Measurements from ENCODE around the gene TBCEL. TPM values are rescaled to one million over a fixed set of nuclear protein-coding genes. Genes with fewer than 3 reads are reported as not detected.
A peak's percentile ranks its signal among the peaks of the same experiment; 100 is the strongest.

The TBCEL gene
- total RNA-seq, 1 experiment from 2014 or later, result 18.3 TPM

- no peak for DNase-seq (ENCODE audit: low read depth)
- in situ Hi-C loops (cut with HindIII; ENCODE audit: low pct_unique_long_range_greater_than_20kb, low sequenced_read_pairs), result no loop called here
Observed at GRCh38 chr11:121086866-121087265, 63.0 kb downstream of the TBCEL start.

GRCh38 chr11:121089566-121089965 is 65.7 kb downstream of the TBCEL start:
- no peak for DNase-seq (ENCODE audit: low read depth)
- in situ Hi-C loops (cut with HindIII; ENCODE audit: low pct_unique_long_range_greater_than_20kb, low sequenced_read_pairs), result no loop called here

- DNase-seq (ENCODE audit: low read depth), result no peak
- in situ Hi-C loops (cut with HindIII; ENCODE audit: low pct_unique_long_range_greater_than_20kb, low sequenced_read_pairs), result no loop called here
Observed at GRCh38 chr11:121090145-121090721, 66.3 kb downstream of the TBCEL start.

DNA sequence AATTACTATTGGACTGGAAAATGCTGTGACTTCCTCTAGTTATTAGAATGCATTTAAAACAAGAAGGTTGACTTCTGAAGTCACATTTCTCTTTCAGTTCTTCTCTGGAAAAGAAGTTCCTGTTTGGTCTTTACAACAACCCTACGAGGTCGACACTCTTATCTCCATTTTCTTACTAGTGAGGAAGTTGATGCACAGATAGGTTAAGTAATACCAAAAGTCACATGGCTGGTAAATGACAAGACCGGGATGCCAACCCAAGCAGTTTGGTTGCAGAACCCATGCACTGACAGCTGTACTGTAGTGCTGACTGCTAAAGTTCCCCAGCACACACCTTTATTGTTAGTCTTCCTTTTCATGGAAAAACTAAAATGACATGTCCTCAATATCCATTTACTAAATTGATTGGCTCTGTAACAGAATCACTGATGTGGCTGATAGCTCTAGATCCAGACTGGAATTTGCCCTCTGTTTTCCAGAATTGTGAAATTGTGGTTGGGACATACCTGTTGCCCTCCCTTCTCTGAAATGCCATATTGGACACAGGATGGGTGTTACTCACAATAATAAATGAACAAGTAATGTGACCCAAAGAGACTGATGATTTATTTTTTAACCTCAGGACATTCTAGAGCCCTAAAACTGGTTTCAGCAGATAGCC is 67.7 kb downstream of the TBCEL start:
- in situ Hi-C loops (cut with HindIII; ENCODE audit: low pct_unique_long_range_greater_than_20kb, low sequenced_read_pairs), result no loop called here
- DNase-seq (ENCODE audit: low read depth), result no peak

DNA sequence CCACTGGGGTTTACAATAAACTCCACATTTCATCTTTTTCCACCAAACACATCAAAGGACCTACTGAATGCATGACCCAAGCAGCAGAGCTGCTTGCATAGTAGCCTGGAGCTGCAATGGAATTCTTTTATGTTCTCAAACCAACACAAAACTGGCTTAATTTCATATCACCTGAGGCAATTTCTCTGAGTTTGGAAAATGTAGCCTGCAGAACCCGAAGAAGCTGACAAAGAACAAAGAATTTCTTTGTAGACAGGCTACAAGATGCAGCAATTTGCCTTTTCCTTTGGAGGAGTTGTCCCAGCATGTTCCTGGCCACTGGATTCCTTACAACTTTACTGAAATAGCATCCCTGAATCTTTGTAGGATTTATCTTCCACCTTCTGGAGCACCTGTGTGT is 71.7 kb downstream of the TBCEL start:
- in situ Hi-C loops (cut with HindIII; ENCODE audit: low pct_unique_long_range_greater_than_20kb, low sequenced_read_pairs), result no loop called here
- no peak for DNase-seq (ENCODE audit: low read depth)

- in situ Hi-C loops (cut with HindIII; ENCODE audit: low pct_unique_long_range_greater_than_20kb, low sequenced_read_pairs), result no loop called here
- no peak for DNase-seq (ENCODE audit: low read depth)
Observed at GRCh38 chr11:121099364-121099763, 75.5 kb downstream of the TBCEL start.

- DNase-seq (ENCODE audit: low read depth), result no peak
- in situ Hi-C loops (cut with HindIII; ENCODE audit: low pct_unique_long_range_greater_than_20kb, low sequenced_read_pairs), result no loop called here
Observed at GRCh38 chr11:121099885-121100284, 76.0 kb downstream of the TBCEL start.

DNA sequence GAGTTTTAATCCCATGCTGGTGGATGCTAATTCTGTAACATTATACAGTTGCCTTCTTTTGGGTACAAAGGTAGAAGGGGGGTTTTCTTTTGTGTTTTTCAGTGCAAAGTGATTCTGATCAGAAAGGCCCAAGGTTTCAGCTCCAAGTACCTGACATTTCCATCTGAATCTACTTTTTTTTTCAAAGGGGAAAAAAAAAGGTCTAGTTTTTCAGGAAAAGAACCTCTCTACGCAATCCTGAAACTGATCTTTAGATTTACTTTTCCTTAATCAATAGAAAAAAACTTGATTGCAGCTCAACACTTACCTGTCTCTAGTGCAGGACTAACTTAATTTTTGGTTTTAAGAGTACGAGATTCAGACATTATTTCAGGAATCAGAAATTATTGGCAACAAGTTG is 77.0 kb downstream of the TBCEL start, which contains the start of gene TECTA:
Gene TECTA (plus strand): TSS at position 301 of the 400 bp plus-strand sequence. CDS start 1,423 bp downstream, outside the sequence.
- in situ Hi-C loops (cut with HindIII; ENCODE audit: low pct_unique_long_range_greater_than_20kb, low sequenced_read_pairs), result no loop called here

GRCh38 chr11:121104312-121104762 is 80.4 kb downstream of the TBCEL start:
- in situ Hi-C loops (cut with HindIII; ENCODE audit: low pct_unique_long_range_greater_than_20kb, low sequenced_read_pairs), result no loop called here
- no peak for DNase-seq (ENCODE audit: low read depth)

More for the DNA sequence above, 77.0 kb downstream of the TBCEL start, which contains the start of gene TECTA:
- DNase-seq (ENCODE audit: low read depth), result no peak

GRCh38 chr11:121105063-121105480 is 81.2 kb downstream of the TBCEL start:
- in situ Hi-C loops (cut with HindIII; ENCODE audit: low pct_unique_long_range_greater_than_20kb, low sequenced_read_pairs), result no loop called here
- no peak for DNase-seq (ENCODE audit: low read depth)

DNA sequence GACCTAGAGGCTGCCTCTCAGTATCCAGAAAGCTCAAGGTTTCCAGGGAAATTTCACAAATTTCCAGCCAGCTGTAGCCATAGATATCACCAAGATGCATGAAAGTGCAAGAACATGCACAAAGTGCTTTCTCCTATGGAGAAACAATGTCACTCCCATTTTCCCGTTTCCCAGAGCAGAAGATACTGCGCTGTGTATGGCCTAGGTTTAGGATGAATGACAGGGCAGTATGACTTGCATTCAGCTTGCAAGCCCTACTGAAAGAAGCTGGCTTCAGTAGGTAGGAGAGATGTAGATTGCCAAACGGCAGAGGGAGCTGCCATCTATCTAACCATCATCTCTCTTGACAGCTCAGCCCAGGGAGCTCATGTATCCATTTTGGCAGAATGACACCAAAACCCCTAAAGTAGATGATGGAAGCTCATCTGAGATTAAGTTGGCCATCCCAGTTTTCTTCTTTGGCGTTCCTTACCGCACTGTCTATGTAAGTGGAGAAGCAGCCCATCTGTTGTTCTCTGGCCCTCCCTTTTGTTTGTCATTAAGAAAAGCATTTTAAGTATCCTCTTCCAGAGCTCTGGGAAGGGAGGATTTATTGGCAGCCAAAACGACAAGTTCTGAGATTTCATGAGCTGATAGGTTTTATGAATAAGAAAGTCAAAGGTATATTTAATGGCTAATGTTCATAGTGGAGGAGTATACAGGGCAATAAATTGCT is 81.7 kb downstream of the TBCEL start:
- no peak for DNase-seq (ENCODE audit: low read depth)
- in situ Hi-C loops (cut with HindIII; ENCODE audit: low pct_unique_long_range_greater_than_20kb, low sequenced_read_pairs), result no loop called here

GRCh38 chr11:121106812-121107211 is 82.9 kb downstream of the TBCEL start:
- in situ Hi-C loops (cut with HindIII; ENCODE audit: low pct_unique_long_range_greater_than_20kb, low sequenced_read_pairs), result no loop called here

DNA sequence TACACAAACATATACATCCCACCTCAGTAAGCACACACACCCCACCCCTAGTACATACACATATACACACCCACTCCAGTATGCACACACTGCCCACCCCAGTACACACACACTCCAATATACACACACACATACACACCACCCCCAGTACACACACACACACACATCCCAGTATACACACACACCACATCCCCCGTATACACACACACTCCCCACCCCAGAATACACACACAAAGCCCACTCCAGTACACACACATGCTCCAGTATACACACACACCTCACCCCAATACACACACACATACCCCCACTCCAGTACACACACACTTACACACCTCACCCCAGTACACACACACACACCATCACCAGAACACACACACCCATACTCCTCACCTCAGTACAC is 84.5 kb downstream of the TBCEL start:
- no peak for DNase-seq (ENCODE audit: low read depth)
- in situ Hi-C loops (cut with HindIII; ENCODE audit: low pct_unique_long_range_greater_than_20kb, low sequenced_read_pairs), result no loop called here

More at GRCh38 chr11:121106812-121107211, 82.9 kb downstream of the TBCEL start:
- DNase-seq (ENCODE audit: low read depth), result no peak

DNA sequence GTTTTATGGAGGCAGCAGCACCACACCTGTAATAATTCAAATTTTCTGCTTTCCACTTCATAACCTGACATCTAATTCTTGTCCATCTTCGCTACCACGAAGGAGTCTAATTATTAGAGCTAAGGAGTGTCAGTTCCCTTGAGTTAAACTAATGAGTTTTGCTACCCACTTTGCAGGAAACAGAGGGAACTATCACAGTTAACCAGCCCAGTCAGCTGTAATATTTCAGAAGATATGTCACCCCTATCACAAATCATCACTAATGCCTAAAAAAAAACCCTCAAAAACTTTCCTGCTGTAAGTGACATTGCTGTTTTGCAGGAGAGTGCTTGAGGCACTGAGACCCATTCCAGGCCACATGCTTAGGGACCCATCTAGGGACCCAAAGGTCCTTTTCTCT is 85.6 kb downstream of the TBCEL start:
- in situ Hi-C loops (cut with HindIII; ENCODE audit: low pct_unique_long_range_greater_than_20kb, low sequenced_read_pairs), result no loop called here

DNA sequence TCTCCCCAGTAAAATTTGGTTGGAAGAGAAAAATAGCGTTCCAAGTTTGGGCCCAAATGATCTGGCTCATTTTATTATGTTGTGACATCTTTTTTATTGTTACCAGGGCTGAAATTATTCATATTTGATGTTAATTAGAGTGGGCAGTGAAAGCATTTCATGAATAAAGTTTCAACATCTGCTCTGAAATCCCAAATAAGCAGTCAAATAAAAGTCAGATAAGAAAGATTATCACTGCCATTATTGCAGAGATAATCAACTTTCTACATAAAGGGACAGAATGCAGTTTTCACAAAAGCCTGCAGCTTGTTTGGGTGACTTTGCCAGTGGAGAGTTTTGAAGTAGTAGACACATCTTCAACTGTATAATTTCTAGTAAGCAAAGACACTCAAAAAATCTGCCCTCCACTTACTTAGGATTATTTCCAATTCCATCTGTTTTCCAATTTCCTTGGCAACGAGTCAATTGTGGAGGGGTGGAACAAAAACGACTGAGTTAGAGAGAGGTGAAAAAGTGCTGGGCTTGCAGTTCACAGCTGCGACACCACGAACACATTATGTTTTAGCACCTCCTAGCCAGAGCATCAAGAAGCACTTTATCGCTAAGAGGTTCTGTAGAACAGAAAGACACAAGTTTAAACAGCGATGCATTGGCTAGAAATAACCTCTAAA is 86.1 kb downstream of the TBCEL start:
- in situ Hi-C loops (cut with HindIII; ENCODE audit: low pct_unique_long_range_greater_than_20kb, low sequenced_read_pairs), result no loop called here
- no peak for DNase-seq (ENCODE audit: low read depth)

More for the DNA sequence above, 85.6 kb downstream of the TBCEL start:
- no peak for DNase-seq (ENCODE audit: low read depth)

GRCh38 chr11:121110871-121111724 is 87.2 kb downstream of the TBCEL start:
- in situ Hi-C loops (cut with HindIII; ENCODE audit: low pct_unique_long_range_greater_than_20kb, low sequenced_read_pairs), result no loop called here
- no peak for DNase-seq (ENCODE audit: low read depth)

DNA sequence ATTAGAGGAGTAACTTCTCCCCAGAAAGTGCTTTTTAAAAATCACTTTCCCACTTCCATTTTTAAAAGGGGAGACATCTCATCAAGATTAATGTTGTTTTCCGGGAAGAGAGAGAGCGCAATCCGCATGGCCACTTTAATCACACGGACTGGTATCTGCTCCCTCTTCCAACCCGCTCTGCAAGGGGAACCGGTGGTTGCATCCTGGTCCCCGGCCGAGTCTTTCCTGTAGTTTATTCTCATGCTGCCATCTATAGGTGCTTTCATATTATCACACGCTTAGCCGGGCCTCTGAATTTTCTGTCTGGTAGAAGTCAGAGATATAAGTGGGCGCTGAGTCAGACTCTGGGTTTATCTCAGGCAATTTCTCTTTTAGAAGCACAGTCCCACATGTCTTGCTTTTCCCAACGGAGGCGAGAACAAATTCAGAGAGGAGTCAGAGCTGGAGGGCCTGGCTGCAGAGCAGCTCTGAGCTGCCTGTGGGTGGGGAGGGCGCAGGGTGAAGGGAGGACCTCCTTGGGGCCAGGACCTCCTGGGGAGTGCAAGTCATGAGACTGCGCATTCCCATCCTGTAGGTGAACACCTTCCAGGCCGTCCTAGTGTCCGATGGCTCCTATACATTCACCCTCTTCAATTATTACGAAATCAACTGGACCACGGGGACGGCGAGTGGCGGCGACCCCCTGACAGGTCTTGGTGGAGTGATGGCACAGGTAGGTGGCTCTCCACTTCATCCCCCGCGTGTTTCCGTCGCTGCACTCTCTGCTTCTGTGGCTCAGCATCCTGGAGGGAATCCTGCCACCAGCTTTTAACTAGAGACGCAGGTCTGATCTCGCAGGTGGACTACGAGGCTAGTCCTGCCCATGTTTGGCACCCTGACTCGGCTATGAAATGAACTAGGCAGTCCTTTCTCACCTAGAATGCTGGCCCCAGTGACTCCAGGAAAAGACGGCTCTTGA is 88.9 kb downstream of the TBCEL start:
- in situ Hi-C loops (cut with HindIII; ENCODE audit: low pct_unique_long_range_greater_than_20kb, low sequenced_read_pairs), result no loop called here
- DNase-seq (ENCODE audit: low read depth), result peak; percentile 51

Data from Caki2 (cell line).